DMS114 treated with DMSO at 0.1 percent for 48 hours (cell line): ENCODE results near the gene CRABP1.
"Not testable (repeated sequence)": the region's sequence is repeated elsewhere in the genome, so short reads cannot be mapped to it uniquely, and the experiment has no call there.

Source experiments
- DNase-seq: peaks from one replicate; lab custom pipeline; 2025; ENCODE audit not compliant: unreplicated experiment; lab: John Stamatoyannopoulos, UW

CRABP1 gene

DNA sequence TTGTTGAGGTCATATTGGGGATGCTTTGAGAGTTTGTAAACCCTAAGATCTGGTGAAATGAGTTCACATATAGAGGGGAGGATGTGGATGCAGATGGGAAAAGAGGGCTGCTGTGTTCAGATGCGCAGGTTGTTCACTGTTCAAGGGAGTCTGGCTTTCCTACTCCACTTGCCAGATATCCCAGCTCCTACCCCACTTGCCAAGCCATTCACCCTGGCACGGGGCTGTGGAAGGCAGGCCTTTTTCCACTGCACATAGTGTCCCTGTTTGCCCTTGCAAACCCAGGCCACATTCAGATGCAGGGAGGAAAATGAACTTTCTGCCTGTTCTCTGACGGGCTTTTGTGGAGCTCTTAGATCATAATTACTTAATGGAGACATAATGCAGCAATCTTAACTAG is 29.0 kb downstream of the CRABP1 start:
- no peak for DNase-seq

DNA sequence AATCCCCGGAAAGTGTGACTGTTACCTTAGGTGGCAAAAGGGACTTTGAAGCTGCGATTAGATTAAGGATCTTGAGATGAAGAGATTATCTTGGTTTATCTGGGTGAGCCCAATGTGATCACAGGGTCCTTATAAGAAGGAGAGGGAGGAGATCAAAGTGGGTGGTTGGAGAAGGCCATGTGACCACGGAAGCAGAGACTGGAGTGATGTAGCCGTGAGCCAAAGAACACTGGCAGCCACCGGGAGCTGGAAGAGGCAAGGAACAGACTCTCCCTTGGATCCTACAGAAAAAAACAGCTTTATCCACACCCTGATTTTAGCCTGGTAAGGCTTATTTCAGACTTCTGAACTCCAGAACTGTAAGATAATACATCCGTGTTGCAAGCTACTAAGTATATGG is 29.9 kb downstream of the CRABP1 start:
- no peak for DNase-seq

DNA sequence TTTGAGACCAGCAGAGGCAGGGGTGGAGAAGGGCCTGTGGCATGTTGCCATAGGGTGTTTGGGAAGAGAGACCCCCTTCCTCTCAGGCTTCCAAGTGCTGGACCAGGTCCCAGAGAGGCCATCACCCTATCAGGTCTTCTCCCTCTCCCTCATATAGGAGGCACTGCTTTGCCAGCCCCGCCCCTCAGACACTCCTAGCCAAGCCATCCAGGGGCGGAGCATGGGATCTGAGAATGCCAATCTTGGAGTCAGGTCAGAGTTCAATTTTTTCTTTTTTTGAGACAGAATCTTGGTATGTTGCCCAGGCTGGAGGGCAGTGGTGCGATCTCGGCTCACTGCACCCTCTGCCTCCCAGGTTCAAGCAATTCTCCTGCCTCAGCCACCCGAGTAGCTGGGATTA is 32.7 kb downstream of the CRABP1 start:
- DNase-seq = no peak

DNA sequence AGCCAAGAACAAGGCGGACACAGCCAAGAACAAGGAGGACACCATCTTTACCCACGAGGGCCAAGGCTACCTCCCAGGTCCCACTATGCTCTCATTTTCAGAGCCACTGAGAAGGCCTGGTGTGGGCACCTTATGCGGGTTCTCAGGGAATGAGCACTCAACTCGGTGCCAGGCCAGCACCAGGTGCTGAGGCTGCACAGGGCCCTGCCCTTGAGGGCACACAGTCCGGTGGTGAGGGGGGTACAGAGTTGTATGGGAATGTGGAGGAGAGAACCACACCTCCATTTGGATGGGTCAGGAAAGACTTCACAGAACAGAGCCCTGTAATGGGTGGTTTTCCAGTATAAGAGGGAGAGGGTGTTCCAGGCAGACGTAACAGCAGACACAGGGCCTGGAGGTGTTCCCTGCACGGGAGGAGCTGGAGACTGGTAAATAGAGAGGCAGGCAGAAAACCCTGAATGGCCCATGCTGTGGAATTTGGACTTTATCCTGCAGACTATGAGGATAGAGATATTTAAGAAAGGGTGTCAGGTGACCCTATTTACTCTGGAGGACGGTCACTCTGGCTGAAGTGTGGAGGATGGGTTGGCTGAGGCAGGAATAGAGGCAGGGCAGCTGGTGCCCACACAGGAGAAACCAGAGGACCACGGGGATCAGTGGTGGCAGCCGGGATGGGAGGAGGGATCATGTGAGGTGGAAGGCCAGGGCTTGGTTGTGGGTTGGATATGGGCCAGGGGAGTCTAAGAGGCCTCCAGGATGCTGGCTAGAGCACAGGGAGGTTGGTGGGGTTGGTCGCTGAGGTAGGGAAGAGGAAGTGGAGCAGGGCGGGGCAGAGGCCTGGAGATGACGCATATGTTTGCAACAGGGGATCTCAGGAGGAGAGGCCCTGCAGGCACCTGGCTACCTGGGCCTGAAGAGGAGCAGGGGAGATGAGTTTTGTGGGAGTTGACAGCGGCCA is 34.6 kb downstream of the CRABP1 start:
- no peak for DNase-seq

DNA sequence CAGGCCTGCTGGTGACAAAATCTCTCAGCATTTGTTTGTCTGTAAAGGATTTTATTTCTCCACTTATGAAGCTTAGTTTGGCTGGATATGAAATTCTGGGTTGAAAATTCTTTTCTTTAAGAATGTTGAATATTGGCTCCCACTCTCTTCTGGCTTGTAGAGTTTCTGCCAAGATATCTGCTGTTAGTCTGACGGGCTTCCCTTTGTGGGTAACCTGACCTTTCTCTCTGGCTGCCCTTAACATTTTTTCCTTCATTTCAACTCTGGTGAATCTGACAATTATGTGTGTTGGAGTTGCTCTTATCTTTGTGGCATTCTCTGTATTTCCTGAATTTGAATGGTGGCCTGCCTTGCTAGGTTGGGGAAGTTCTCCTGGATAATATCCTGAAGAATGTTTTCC is 40.0 kb downstream of the CRABP1 start:
- not testable (repeated sequence) for DNase-seq

DNA sequence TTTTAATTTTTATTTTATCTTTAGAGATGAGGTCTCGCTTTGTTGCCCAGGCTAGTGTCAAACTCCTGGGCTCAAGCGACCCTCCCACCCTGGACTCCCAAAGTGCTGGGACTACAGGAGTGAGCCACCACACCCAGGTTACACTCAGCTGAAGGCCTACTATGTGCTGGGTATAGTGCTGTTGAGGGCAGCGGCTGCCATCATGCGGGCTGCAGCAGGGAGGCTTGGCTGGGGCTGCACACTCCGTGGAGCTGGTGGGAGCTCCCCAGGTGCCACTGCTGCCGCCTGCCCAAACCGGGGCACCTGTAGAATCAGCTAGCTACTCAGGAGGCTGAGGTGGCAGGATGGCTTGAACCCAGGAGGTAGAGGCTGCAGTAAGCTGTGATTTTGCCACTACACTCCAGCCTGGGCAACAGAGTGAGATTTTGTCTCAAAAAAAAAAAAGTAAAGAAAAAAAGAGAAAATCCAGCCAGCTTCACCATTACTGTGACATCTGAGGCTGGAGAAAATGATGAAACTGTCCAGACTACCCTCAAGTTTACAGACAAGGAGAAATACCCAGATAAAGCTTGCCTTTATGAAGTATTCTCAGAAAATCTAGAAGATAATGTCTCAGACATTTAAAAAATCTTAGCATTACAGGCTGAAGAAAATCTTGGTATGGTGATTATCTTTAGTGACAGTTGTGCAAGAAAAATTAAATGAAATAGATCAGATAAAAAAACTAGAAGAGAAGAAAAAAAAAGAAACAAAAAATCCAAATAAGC is 42.1 kb downstream of the CRABP1 start:
- DNase-seq = no peak

DNA sequence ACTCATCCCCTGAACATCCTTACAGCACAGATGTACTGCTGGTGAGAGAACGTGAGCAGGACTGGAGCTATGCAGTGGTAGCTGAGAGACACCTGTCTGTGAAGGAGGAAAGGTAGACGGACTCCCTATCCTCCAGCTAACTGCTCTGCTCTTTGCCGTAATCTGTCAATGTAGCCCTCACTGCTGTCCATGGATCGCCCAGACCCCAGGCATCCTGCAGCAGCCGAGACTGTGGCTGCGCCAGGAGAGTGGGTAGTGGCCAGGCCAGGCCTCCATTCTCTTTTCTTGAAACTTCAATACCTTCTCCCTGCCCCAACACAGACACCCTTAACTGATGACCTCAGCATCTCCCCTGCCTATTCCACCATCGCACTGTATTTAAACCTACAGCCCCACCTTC is 44.5 kb downstream of the CRABP1 start:
- no peak for DNase-seq

DNA sequence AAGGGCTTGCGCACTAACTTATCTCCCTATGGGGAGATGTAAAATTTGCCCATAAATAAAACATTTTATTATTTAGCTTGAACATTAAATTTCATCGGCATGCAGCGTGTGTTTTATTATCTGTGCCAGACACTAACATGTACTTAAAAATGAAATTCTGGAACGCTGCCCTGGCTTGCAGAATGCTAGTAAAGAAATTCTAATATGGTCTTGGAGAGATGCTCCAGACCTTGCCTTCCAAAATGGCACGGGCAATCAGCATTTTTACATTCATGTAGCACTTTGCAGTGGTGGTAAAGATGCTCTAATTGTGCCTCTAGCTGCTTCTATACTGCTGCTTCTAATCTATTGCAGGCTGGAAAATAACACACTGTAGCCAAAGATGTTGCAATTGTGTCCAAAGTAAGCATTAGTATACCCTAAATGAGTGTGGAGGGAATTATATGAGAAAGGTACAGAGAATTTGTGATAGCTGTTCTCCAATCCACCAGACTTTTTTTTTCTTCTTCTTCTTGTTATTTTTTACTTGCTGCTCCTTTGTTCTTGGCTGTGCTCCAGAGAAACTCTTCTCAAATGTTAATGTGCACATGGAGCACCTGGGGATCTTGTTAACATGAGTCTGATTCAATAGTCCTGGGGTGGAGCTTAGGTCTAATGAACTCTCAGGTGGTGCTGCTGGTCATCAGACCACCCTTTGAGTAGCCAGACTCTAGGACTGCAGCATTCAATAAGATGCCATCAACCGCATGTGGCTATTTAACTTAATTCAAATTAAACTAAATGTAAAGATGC is 47.3 kb downstream of the CRABP1 start:
- no peak for DNase-seq

DNA sequence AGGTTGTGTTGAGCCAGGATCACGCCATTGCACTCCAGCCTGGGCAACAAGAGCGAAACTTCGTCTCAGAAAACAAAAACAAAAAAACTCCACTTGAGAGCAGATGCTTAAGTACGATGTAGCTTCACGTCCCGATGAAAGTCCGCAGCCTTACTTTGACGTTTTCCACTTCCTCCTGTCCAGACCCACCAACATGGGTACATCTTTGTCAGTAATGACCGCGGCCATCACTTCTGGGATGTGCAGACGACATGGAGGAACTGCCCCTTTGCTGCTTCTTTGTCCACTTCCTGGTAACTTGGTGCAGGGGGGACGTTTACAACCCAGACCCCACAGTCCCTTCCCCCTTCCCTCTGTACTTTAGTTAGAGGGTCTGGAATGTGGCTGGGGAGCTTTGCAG is 48.7 kb downstream of the CRABP1 start:
- no peak for DNase-seq

DNA sequence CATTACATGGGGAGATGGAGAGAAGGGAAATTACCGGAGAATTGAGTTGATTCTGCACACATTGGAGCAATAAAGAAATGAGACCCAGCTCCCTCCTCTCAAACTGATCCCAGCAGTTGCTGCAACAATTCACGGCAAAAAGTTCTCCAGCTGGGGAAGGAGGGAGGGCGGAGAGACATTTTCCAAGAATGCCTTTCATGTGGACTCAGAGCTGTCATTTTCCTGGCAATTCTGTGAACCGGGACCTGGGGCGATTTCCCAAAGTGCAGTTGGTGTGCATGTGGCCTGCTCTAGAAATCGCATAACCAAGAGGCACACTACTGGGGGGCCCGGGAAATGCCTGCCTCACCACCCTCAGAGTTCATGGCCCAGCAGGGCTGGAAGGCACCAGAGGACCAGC is 49.2 kb downstream of the CRABP1 start:
- no peak for DNase-seq

DNA sequence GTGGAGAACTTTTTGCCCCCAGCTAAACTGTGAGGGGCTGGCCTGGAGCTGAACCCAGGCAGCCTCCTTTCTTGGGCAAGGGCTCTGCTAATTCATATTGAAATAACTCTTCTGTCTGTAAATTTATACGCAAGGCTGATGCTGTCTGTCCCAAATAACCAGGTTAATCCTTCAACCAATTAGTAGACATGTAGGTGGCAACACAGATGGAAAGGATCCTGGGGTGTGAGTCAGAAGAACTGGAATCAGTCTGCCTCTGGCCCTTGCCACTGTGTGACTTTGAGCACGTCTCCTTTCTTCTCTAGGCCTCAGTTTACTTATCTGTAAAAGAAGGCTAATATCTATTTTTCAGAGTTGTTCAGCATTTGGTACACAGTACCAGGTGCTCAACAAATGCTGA is 49.6 kb downstream of the CRABP1 start:
- DNase-seq = no peak

DNA sequence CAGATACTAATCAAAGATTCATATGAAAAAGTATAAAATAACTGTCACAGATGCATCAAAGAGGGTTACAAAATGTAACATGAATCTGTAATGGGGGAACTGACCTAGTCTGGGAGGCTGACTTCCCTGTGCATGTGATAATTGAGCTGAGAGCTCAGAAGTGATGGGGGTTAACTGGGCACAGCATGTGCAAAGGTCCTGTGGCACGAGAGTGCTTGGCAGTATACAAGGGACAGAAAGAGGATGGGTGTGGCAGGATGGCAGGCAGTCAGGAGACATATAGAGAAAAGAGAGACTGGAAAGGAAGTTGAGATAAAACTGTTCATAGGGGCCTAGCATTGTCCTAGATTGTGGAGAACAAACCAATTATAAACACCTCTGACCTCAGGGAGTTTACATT is 50.1 kb downstream of the CRABP1 start:
- DNase-seq = no peak

DNA sequence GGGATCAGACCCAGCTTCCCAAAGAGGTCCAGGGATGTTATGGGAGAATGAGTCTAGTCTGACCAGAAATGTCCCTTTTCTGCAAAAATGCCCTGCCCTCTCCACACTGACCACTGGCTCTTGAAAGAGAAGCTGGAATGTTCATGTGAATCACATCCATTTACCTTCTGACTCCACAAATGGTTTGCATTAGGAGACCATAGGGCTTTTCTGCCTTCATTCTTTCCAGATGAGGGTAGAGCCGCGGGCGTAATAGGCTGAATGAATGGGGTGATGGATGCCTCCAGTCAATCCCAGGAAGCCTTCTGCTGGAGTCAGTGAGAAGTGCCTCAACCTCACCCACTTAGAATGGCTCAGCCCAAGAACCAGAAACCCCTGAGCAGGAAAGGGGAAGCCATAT is 50.7 kb downstream of the CRABP1 start:
- DNase-seq = no peak

DNA sequence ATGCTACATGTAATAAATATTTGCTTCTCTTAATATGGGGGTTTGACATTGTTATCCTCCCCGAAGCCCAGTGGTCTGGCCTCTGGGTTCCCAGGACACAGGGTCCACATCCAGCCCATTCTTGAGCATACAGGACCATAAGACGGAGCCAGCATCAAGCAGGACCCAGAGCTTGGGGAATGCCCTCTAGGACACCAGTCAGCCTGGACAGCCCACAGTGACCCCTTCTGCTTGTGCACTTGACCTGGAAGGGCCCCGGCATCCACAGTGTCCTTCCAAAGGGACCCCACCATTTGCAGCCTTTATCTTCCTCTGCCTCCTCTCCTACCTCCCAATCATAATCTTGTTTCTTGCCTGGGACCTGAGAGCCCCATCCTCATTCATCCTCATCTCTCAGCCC is 51.6 kb downstream of the CRABP1 start:
- DNase-seq = no peak

DNA sequence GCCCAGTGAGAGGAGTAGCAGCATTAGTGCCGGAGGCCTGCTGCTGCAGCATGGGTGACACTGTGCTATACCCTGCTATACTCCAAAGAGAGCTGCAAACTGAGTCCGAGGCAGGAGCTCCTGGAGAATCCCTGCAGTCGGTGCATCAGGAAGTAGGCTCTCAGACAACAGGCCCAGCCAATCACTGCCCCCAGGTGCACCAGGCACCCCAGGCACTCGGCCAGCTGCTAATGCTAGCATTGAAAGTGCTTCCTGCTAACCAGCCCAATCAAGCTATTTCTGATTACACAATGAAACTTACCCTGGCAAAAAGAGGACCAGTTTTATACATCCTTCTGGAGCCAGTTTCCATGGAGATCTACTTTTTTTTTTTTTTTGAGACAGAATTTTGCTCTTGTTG is 52.3 kb downstream of the CRABP1 start:
- no peak for DNase-seq

DNA sequence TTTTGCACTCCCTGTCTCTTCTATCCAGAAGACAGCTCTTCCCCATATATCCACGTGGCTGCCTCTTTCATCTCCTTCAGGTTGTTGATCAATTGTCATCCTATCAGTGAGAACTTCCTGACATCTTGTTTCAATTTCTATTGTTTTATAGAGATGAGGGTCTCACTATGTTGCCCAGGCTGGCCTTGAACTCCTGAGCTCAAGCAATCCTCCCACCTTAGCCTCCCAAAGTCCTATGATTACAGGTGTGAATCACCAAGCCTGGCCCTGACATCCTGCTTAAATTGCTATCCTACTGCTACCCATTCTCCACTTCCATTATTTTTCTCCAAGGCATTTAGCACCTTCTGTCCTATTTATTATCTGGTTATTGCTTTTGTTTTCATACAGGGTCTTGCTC is 53.0 kb downstream of the CRABP1 start:
- DNase-seq = no peak

DNA sequence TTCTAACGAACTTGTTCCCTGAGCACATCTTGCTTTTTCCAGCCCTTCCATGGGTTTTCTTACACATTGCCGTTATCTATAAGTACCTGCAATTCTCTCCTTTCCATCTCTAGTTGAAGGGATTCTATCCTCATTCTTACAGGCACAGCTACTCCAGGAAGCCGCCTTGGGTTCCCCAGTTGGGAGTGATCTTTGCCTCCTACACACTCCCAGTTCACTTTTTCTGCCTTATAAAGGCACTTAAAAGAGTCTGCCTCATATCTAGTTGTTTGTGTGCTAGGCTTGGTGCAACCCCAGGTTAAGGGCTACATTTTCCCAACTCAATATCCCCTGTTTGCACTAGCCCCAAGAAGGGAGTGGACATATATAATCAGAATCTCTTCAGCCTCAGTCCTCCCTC is 53.9 kb downstream of the CRABP1 start:
- no peak for DNase-seq

DNA sequence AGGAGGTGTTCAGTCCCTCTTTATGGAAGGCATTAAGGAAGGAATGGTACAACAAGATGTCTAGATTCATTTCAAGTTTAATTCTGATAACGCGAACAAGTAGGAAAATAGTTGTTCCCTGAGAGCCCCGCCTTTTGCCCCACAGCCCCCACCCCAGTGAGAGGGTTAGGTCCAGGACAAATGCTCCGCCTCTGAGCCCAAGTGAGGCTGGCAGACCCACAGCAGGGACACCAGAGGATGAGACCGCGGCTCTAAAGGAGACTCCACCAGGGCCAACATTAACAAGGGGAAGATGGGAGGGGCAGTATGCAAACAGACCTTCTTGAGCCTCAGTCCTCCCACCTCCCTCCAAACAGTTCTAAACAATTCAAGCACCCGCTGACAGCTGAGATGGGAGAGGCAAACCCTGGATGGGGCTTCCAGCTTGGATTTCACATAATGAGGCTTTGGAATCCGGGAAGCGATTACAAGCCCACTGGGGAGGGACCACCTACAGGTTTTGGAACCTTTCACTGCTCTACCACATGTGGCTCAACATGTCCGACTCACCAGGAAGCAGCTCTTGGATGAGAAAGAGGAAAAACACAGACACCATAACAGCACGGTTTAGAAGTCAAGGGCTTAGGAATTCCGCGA is 54.9 kb downstream of the CRABP1 start:
- DNase-seq = no peak

DNA sequence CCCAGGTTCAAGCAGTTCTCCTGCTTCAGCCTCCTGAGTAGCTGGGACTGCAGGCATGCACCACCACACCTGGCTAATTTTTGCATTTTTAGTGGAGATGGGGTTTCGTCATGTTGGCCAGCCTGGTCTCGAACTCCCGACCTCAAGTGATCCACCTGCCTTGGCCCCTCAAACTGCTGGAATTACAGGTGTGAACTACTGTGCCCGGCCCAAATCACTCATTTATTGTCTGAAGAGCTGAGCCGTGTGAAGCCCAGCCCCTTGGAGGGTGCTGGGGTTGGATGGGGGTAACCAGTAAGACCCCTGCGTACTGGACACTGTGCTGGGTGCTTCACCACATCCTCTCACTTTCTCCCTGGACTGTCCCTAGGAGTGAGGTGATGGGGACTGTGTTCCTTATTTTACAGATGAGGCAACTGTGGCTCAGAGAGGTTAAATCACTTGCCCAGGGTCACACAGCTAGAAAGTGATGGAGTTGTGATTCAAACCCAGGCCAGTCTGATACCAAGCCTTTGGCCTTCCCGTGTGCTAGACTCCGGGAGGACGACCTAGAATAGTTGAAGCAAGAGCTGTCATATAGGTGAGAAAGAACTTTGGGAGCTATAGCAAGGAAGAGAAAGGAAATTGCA is 56.1 kb downstream of the CRABP1 start:
- no peak for DNase-seq

DNA sequence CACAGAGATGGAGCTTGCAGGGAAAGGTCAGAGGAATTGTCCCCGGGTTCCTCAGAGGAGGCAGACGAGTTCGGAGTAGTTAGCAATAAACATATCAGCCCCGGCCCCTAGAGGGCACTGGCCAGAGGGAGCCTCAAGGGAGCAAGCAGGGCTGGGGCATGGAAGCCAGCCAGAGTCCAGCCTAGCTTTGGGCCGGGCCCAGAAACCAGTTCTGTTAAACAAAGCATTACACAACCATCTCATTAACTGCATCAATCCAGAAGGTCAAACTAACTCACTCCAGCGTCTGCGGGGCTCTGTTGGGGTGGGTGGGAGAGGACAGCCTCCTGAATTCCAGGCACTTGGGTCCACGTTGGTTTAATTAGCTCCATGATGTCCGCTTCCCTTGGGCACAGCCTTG is 56.8 kb downstream of the CRABP1 start:
- no peak for DNase-seq

DNA sequence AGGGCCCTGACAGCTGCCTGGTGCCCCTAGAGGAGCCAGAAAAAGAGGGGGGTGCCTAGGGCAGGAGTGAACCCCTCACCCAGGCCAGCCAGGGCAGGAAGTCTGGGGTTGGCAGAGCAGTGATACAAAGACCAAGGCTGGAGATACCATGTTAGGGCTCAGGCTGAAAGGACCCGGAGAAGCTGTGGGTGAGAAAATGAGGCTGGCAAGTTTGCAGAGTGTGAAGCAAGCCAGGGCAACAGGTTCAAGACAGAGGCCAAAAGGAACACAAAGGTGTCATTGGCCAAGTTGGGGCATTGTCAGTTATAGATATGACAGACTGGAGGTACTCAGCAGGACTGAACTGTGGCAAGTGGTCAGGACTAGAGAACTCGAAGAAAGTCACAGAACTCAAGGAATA is 57.2 kb downstream of the CRABP1 start:
- DNase-seq = no peak
